Measurements from ENCODE around the gene FIGNL2. TPM values are rescaled to one million over a fixed set of nuclear protein-coding genes. Genes with fewer than 3 reads are reported as not detected.

The FIGNL2 gene
- total and polyA plus RNA-seq, 12 donors: 0.22 to 0.69 (median 0.39) TPM

DNA sequence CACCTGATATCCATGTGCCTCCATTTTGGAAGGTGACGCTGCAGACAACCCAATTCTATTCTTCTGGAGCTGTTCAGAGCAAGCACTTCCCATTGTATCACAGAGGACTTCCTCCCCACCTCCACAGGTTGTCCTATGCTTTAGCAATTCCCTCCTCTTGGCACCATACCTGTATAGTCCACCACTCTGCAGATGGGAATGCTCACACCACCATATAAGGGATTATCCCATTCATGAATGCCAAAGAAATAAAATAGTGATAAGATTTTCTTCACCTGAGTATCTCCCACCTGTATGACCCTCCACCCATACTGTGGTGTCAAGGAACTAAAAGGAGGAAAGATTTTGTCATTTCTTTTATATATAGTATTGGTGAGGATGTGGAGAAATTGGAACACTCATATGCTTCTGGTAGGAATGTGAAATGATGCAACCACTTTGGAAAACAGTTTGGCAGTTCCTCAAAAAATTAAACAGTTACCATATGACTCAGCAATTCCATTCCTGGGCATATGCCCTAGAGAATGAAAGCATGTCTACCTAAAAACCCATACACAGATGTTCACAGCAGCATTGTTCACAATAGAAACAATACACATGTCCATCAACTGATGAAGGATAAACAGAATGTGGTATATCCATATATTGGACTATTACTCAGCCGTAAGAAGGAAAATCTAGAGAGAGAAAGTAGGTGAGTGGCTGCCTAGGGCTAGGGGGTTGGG is 75.2 kb downstream of the FIGNL2 start:
- Histone ChIP-seq H3K27me3 (no peaks in the 10 kb centered on the region), H3K9me3 (no peaks in the 10 kb centered on the region), H3K27ac (no peak overlapping the region), H3K4me1 (peaks cover 0 to 6% (median 0%) of the 10 kb centered on the region in 9 donors), H3K36me3 (no peaks in the 10 kb centered on the region), H3K4me3 (no peak overlapping the region)
- no peak for DNase-seq
- intact Hi-C loops (cut with DNase I): no loop called here
- ATAC-seq: no peak
- no peak for TF ChIP-seq CTCF (IDR thresholded peaks at IDR 0.05)
- 95 to 99% methylated on average over 2 of the region's 2 CpGs for WGBS, 2 donors

DNA sequence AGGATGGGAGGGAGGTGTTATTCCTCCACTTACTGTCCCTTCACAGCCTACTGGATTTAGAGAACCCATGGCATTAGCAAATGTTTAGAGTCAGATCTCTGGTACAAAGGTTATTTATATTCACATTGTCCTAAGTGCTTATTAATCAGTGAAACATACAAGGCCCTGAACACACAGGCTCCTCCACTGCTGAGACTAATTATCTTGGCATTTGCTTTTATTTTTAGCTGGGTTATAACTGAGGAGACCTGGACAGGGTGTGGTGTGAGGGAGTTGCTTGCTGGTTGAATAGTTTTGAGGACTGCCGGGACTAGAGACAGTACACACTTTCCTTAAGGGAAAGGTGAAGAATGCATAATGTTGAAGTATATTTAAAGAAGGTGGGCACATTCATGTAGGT is 77.5 kb downstream of the FIGNL2 start:
- DNase-seq (no peak), ATAC-seq (peak in 2 of 8 donors; percentile 31 to 37)

More for the DNA sequence above, 77.5 kb downstream of the FIGNL2 start:
- Histone ChIP-seq H3K4me3 (no peak overlapping the region), H3K9me3 (no peaks in the 10 kb centered on the region), H3K36me3 (no peaks in the 10 kb centered on the region), H3K4me1 (peaks cover 0 to 6% (median 0%) of the 10 kb centered on the region in 9 donors), H3K27ac (no peak overlapping the region), H3K27me3 (no peaks in the 10 kb centered on the region)
- no peak for TF ChIP-seq CTCF (IDR thresholded peaks at IDR 0.05)
- intact Hi-C loops (cut with DNase I): no loop called here
- 35 to 44% methylated on average over 1 of the region's 1 CpG for WGBS, 2 donors

Other genes starting within 250 kb of the FIGNL2 start
- not detected for gene ANKRD33, start 39.4 kb upstream of the FIGNL2 start, total RNA-seq
- under 1 TPM in 1 of 2 donors, not detected in 1; 0.01 TPM for gene ANKRD33, start 39.4 kb upstream of the FIGNL2 start, polyA plus RNA-seq
- gene ACVRL1, start 58.8 kb upstream of the FIGNL2 start, total RNA-seq: 10 to 100 TPM; 16.6 to 68.0 (median 26.3) TPM
- gene ACVRL1, start 58.8 kb upstream of the FIGNL2 start, polyA plus RNA-seq: 10 to 100 TPM; 33.8 to 38.1 TPM
- gene ACVR1B, start 103.0 kb upstream of the FIGNL2 start, total RNA-seq: 10 to 100 TPM in 5 of 10 donors, 1 to 10 TPM in 5; 8.4 to 15.5 (median 10.4) TPM
- 1 to 10 TPM; 5.8 to 8.0 TPM for gene ACVR1B, start 103.0 kb upstream of the FIGNL2 start, polyA plus RNA-seq
- 10 to 100 TPM; 16.6 to 47.0 (median 23.9) TPM for gene TAMALIN, start 158.2 kb upstream of the FIGNL2 start, total RNA-seq
- 10 to 100 TPM; 27.2 to 58.8 TPM for gene TAMALIN, start 158.2 kb upstream of the FIGNL2 start, polyA plus RNA-seq
- gene NR4A1, start 202.7 kb upstream of the FIGNL2 start, total RNA-seq: 100 to 1,000 TPM in 6 of 10 donors, 10 to 100 TPM in 4; 34.6 to 588 (median 105) TPM
- 10 to 100 TPM; 53.2 to 83.0 TPM for gene NR4A1, start 202.7 kb upstream of the FIGNL2 start, polyA plus RNA-seq
- 10 to 100 TPM; 17.5 to 31.8 (median 22.2) TPM for gene ATG101, start 221.3 kb upstream of the FIGNL2 start, total RNA-seq
- 10 to 100 TPM; 14.6 to 90.2 TPM for gene ATG101, start 221.3 kb upstream of the FIGNL2 start, polyA plus RNA-seq
- under 1 TPM in 3 of 10 donors, not detected in 7; 0.19 to 0.52 (median 0.26) TPM for gene SMIM41, start 231.0 kb upstream of the FIGNL2 start, total RNA-seq
- under 1 TPM in 1 of 2 donors, not detected in 1; 0.29 TPM for gene SMIM41, start 231.0 kb upstream of the FIGNL2 start, polyA plus RNA-seq

All from heart right ventricle (tissue), 16 donors.